ENCODE measurements around the gene OCA2.

DNA sequence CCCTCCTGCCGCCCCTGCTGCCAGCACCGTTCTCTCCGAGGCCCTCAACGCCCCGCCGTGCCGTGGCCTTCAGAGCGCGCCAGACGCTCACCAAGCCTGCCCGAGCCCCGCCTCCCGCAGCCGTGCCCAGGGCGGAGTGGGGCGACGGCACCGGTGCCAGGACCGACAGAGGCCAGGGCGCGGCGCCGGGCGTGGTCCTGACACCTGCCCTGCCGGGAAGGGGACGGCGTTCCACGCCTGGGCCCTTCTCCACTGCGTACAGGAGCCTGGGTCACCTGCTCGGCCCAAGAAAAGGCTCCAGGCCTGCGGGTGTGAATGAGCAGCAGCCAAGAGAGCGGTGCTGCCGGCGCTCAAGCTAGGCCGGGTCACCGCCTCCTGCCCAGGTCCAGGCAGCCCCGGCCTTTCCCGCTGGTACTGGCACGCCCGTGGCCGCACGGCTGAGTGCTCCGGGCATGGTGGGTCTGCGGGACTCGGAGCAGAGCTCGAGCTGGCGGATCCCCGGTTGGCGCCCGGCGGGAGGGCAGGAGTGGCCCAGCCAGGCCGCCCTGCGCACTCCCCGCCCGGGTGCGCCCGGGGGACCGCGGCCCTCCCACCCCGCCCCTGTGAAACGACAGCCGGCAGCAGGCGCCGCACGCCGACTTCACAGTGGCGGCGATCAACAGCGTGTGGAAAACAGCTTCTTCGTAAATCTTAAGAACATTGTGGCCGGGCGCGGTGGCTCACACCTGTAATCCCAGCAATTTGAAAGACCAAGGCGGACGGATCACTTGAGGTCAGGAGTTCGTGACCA lies 4.2 kb downstream of the OCA2 start:
- TF ChIP-seq, protein P1, sequence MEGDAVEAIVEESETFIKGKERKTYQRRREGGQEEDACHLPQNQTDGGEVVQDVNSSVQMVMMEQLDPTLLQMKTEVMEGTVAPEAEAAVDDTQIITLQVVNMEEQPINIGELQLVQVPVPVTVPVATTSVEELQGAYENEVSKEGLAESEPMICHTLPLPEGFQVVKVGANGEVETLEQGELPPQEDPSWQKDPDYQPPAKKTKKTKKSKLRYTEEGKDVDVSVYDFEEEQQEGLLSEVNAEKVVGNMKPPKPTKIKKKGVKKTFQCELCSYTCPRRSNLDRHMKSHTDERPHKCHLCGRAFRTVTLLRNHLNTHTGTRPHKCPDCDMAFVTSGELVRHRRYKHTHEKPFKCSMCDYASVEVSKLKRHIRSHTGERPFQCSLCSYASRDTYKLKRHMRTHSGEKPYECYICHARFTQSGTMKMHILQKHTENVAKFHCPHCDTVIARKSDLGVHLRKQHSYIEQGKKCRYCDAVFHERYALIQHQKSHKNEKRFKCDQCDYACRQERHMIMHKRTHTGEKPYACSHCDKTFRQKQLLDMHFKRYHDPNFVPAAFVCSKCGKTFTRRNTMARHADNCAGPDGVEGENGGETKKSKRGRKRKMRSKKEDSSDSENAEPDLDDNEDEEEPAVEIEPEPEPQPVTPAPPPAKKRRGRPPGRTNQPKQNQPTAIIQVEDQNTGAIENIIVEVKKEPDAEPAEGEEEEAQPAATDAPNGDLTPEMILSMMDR (conservative IDR thresholded peaks at IDR 0.05; ENCODE audit: low read length): no peak
- no peak for TF ChIP-seq EZH2phosphoT487 (IDR thresholded peaks at IDR 0.05; ENCODE audit: borderline replicate concordance)

All from Loucy (cell line).